GM19463 (cell line): Measurements from ENCODE around the gene MARCHF2.

Experiments used
- ATAC-seq: cut with Tn5 transposase; IDR thresholded peaks from one replicate; pipeline ENCODE4 v1.9.1; 2021; ENCODE audit warnings: mild to moderate bottlenecking, moderate library complexity; ENCODE audit not compliant: unreplicated experiment

MARCHF2 gene

DNA sequence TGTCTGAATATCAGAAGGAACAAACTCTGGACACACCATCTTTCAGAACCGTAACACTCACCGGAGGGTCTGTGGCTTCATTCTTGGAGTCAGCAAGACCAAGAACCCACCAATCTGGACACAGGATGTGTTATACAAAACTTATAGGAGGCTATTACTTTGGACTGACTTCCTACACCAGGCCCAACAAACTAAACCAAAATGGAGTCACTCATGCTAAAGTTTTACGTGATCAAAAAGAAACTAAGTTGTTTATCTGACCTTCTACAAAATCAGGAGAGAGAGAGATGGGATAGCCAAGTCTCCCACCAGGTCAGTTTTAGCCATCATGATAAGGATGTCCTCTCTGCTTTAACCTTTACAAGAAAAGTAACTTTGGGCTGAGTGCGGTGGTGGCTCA lies 26.1 kb upstream of the MARCHF2 start:
- ATAC-seq: no peak

DNA sequence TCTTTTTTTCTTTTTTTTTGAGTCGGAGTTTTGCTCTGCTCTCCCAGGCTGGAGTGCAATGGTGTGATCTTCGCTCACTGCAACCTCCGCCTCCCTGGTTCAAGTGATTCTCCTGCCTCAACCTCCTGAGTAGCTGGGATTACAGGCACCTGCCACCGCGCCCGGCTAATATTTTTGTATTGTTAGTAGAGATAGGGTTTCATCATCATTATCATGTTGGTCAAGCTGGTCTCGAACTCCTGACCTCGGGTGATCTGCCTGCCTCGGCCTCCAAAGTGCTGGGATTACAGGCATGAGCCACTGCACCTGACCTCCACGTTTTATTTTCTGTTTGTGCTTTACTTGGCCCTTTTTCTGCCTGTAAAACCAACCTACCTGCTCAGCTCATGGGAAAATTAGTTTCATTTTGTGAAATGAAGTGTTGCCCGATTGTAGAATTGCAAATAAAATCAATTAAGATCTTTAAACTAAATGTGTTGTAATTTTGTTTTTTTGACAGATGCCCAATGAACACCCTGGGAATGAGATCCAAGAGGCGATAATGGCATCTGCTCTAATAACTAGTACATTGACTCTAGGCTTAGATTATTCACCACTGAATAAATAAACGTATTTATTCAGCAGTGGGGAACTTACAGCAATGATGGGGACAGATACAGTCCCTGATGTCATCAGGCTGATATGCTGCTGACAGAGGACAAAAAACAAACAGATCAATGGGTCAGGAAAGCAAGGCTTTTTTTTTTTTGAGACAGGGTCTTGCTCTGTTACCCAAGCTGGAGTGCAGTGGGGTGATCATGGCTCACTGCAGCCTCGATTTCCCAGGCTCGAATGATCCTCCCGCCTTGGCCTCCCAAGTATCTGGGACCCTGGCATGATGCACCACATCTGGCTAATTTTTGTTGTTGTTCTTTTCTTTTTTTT lies 25.2 kb upstream of the MARCHF2 start:
- ATAC-seq: no peak

DNA sequence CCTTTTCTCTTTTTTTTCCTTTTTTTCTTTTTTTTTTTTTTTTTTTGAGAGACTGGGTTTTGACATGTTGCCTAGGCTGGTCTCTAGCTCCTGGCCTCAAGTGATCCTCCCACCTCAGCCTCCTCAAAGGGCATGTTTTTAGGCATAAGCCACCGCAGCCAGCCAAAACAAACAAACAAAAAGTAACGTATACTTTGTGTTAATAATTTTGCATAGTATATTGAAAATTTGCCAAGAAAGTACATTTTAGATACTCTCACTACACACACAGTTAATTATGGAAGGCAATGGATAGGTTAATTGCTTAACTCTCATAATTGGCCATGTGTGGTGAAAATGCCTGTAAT lies 24.5 kb upstream of the MARCHF2 start:
- no peak for ATAC-seq

DNA sequence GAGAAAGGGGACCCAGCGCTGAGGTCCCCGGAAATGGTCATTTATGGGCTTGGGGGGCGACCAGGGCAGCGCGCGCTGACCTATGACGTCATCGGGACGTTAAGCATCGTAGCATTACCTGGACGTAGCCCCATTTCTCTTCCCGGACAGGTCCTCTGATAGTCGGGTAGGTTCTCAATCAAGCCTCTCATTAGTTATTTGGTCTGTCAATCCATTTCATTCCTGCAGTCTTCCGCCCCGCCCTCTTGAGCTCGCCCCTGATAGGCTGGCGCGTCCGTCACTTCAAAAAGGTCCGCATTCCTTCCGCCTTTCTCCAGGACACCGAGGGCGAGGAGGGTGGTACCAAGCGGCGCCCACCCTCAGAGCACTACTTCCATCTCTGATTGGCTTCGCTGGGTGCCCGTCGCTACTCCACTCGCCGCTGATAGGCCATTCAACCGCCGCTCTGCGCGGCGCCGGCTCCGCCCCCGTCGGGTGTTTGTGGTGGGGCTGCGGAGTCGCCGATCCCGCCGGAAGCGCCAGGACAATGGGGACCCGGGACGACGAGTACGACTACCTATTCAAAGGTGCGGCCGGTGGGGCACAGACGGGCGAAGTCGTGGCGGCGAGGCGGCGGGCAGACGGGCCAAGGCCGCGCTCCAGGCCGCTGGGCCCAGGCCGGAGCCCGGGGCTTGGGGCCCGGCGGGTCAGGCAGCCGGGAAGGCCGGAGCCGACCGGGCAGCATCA lies 23.1 kb upstream of the MARCHF2 start, which contains the start of gene RAB11B:
Gene RAB11B (plus strand): TSS at position 470 of the 726 bp plus-strand sequence. CDS start 57 bp downstream, at position 527.
- ATAC-seq: peak; percentile 90

DNA sequence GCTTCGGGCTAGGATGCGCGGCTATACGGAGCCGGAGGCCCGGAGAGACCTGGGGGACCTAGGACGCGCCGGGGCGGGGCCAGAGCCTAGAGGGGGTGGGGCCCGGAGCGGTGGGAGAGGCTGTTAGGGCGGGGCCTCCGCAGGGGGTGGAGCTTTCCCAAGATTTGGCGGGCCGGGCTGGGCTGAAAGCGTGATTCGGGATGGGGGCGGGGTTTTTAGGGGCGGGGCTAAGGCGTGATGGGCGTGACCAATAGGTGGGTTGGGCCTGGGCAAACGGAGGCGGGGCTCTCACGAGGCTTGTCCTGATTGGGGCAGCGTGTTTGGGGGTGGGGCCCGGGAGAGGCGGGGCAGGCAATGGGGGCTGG lies 22.5 kb upstream of the MARCHF2 start:
- peak; percentile 29 for ATAC-seq

DNA sequence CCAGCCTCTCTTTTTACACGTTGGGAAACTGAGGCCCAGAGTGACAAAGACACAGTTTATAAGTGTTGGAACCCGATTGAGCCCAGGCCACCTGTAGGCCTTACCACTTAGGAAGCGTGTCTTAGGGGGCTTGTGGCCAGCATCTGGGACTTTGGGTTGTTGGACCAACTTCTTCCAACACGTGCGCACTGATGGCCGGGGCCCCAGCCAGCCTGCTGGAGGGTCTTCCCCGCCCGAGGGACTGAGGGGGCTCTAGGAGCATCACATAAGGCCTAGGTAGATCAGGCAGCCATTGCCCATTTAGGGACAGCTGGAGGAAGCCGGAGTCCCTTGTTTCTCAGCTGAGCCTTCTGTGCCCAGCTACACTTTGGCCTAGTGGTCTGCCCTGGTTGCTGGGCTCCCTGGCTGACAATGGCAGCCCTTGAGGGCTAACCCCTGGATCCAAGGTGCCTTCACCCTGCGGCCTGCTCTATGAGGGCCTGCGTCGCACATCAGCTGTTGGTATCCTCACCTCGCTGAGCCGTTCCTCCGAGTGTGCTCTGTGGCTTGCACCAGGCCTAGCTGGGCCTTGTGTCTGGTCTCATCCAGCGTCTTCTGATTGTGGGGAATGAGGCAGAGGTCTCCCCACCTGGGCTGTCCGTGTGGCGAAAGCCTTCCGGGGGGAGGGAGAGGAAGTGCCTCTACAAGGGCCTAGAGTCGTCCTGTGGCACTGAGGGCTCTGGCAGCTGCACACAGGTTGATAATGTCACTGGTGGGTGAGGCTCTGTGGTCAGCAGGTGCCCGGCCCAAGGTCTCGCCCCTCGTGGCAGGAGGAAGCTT lies 21.7 kb upstream of the MARCHF2 start:
- ATAC-seq: no peak

DNA sequence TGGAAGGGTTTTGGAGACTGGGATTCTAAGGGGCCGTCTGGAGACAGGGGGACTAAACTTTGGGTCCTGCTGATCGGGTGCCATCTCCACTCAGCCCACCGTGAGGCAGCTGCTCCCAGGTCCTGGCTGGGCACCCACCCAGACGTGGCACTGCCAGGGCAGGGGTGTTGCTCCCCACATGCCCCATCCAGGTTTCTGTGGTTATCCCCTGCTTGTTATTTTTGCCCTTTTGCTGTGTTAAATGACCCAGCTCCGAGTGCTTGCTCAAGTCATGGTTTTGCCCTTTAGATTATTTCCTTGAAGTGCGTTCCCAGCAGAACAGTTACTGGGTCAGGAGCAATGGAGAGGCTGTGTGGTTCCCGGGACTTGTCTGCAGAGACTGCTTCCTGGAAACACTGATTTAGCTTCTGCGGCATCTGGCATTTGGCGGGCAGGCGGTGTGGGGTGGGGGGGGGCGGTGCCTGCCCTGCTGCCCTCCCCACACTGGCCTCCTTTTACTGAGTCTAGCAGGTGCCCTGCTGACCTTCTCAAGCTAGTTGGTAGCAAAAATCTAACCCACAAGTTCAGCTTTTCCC lies 21.0 kb upstream of the MARCHF2 start:
- no peak for ATAC-seq

DNA sequence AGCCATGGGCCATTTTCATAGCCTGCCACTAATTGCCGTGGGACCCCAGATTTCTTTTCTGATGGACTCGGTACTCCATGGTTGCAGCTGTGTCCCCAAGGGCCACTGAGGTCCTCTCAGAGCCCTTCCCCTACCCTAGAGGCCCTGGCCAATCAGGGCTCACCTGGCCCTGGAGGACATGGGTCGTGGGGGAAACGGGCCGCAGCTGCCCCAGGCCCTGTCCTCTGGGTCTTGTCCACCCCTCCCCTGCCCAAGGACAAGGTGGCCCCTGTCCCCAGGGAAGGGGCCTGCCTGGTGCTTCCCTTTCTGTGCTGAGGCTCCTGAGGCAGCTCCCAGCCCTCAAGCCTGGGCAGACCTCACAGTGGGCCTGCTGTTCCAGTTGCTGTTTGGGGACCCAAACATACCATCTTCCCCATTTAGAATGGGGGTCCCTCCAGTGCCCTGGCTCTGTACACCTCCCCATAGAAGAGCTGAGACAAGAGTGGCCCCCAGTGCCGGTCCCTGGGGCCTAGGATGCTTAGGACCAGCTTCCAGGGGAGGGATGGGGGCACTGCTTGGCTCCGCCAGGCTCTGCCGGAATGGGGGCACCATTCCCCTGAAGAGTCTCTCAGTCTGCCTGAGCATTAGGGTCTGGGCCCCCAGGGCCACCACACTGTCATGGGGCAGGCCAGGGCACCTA lies 19.8 kb upstream of the MARCHF2 start:
- no peak for ATAC-seq

DNA sequence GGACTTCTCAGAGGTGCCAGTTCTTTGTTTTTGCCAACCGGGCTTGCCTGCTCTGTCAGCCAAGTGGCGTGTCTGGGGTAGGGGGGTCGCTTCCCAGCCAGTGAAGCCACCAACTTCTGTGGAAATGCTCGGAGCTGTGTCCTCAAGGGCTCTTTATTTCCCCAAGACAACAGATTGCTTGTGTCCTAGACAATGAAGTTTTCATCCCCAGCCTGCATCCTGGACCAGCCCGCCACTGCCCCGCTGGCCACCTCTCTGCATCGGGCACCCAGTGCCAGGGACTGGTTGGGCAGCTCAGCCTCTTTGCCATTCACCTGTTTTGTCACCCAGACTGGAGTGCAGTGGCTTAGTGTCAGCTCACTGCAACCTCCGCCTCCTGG lies 19.2 kb upstream of the MARCHF2 start:
- no peak for ATAC-seq

DNA sequence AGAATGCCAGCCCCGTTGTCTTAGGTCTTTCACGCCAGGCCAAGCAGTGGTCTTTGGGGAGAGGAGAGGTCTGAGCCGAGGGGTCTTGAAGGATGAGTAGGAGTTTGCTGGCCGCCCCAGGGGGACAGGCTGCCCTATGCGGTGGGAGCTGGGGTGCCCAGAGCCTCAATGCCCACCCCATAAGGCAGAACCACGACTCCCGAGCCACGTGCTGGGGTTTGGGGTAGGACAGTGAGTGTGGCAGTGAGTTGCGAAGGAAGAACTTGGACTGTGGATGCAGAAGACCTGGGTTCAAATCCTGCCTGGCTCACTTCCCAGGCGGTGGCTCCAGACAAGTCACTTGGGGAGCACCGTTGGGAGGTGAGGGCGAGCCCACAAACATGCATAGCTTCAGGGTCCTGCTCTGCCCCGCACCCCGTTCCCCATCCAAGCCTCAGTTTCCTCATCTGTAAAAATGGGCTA lies 17.5 kb upstream of the MARCHF2 start:
- ATAC-seq: no peak

DNA sequence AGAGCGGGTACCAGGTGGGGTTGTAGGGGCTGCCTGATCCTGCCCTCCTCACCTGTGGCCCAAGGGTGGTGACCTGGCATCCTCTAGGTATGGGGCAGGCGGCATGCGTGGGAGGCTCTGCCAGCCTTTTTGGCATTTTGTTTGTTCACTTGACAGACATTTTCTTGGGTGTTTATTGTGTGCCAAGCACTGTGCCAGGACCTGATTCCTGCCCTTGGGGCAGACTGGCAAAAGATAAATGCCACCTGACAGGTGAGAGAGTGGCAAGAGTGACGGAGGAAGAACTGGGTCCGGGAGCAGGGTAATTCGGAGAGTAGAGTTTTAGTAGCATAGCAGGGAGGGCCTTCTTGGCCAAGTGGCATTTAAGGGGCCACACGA lies 16.9 kb upstream of the MARCHF2 start:
- ATAC-seq: no peak

DNA sequence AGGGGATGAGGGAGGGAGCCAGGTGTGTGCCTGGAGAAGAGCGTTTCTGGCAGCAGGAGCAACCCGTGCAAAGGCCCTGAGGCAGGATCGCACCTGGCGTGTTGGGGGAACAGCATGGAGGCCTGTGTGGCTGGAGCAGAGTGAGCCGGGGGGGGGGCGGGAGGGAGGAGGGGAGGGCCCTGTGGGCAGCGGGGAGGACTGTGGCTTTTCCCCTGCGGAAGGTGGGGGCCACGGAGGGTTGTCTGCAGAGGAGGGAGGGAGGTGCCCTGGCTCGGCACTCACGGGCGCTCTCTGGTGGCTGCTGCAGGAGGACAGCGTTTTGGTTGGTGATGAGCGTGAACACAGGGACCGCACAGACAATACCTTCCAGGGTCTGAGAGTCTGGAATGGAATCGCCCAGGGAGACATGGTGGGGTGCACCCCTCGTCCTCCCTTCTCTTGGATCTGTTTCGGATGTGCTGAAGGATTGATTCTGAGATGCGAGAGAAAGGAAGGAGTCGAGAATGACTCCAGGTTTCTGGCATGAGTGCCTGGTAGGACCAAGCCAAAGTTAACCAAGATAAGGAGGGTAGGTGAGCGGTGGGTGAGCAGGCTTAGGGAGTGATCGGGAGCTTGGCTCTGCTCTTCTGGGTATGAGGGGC lies 16.4 kb upstream of the MARCHF2 start:
- no peak for ATAC-seq

DNA sequence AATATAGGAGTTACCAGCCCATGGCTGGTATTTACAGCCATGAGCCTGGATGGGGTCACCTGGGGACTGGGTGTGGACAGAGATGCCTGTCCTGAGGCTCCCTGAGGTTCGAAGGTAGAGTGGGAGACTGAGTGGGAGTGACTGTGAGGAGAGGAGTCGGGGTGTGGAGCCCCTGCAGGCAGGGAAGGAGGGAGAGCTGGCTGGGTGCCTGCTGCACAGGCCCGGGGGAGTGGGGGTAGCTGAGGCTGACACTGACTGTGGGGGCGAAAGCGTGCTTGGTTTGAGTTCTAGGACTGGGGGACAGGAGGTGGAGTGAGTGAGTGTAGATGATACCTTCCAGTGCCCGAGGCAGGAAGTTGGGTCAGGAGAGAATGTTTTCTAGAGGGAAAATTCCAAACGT lies 15.8 kb upstream of the MARCHF2 start:
- no peak for ATAC-seq

DNA sequence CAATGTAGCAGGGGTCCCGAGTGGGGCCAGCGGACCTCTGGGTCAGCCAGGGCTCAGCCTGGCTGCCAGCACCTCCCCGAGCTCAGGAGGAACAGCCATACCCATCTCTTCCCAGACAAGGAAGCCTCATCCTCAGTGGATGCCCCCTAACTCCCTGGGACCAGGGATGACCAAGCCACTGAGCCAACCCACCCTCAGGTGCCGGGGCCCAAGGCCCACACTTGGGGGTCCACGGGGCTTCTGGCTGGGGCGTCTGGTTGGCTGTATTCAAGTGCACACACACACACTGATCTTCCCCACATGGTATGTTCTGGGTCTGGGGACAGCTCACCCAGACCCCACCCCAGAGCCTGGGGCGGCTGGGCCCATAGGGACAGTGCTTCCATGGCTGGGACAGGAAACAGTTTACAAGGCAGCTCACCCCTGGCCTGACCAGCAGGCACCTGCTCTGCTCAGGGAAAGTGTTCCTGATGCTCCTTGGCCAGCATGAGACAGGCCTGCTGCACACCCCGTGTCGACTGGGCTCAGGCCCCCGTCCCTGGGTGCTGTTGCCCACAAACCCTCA lies 15.3 kb upstream of the MARCHF2 start:
- ATAC-seq: no peak

DNA sequence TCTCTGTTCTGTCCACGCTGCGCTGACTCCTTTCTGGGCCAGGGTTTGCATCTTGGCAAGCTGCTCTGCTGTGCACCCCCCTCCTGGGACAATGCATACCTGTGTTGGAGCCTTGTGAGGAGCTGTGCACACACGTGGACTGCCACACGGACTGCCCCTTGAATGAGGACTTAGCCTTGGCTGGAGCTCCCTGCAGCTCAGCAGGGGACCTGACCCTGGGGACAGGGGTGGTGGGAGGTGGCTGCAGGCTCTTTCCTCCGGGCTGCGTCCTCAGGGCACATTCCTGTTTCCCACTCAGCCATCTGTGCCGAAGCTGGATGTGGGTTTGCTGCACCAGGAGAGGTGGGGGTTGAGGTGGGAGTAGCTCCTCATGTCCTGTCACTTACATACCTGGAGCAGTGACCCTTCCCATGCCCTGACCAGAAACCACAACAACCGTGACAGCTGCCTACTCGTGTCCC lies 14.8 kb upstream of the MARCHF2 start:
- no peak for ATAC-seq

DNA sequence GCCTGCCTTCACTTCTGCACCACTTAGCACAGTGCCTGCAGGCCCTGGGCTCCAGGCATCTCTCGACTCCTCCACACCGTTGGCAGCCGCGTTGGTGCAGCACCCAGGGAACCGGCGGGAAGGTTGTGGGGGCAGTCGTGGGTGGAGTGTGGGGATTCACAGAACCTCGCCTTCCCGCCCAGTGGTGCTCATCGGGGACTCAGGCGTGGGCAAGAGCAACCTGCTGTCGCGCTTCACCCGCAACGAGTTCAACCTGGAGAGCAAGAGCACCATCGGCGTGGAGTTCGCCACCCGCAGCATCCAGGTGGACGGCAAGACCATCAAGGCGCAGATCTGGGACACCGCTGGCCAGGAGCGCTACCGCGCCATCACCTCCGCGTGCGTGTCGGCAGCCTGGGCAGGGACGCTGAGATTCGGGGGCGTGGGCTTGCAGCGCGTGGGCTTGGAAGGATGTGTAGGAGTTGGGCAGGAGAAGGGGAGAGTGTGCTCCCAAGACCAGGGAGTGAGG lies 13.4 kb upstream of the MARCHF2 start:
- ATAC-seq: no peak

DNA sequence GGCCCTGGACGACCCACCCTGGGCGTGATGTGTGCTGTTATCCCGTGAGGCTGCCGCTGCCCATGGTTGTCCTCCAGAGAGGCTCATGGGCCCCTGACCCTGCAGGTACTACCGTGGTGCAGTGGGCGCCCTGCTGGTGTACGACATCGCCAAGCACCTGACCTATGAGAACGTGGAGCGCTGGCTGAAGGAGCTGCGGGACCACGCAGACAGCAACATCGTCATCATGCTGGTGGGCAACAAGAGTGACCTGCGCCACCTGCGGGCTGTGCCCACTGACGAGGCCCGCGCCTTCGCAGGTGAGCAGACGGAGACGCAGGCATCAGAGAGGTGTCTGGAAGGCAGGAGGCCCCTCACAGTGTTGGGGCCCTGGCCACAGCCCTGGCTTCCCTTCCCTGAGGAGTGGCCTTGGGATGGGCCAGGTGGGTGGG lies 11.1 kb upstream of the MARCHF2 start:
- ATAC-seq: no peak

DNA sequence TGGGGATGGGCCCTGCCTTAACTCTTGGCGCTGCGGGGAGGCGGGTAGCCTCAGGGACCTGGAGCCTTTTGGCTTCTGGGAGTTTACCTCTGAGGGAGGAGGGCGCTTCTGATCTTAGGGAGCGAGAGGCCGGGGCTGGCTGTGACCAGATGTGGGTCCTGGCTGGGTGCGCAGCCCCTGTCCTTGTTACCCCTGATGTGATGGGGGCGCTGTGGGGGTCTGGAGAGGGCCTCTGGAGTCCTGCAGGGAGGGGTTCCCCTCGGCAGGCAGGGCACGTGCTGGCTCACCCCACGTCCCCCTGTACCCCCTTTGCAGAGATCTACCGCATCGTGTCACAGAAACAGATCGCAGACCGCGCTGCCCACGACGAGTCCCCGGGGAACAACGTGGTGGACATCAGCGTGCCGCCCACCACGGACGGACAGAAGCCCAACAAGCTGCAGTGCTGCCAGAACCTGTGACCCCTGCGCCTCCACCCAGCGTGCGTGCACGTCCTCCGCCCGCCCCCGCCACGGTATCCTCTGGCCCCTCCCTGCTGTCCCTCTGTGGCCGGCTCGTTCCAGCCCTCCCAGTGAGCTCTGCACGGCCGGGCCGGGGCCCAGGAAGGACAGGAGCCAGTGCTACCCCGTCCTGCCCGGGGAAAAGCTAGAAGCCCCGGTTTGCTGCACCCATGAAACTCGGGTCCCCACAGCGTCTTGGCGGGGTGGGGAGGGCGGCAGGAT lies 9.8 kb upstream of the MARCHF2 start:
- ATAC-seq: no peak

DNA sequence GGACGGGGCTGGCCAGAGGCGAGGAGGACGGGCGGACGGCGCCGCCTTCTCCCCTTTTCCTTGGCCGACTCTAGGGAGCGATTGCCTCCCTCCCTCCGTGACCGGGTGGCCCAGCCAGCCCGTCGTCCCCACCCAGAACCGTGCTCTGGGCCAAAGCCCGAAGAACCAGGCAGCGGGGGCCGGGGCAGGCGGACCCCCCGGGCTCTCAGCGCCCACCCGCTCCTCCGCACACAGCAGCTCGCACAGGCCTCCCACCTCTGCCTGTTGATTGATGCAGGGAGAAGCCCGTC lies 9.3 kb upstream of the MARCHF2 start:
- ATAC-seq: no peak
